ENCODE results near the gene UBALD2.

UBALD2 gene

GRCh38 chr17:76270770-76271668 is 5.9 kb downstream of the UBALD2 start:
- Histone ChIP-seq H3K4me3 (ENCODE audit: low read length) (no peak overlapping the region), H3K9ac (ENCODE audit: low read length) (no peak overlapping the region), H3K36me3 (replicated peaks; ENCODE audit: insufficient read depth, low read length) (0 out of 2 replicates have a peak, but pooled peaks cover 6% of the 10 kb centered on the region), H3K79me2 (ENCODE audit: low read length) (peaks cover 41% of the 10 kb centered on the region), H3K27ac (ENCODE audit: low read length) (no peak overlapping the region), H3K9me3 (replicated peaks; ENCODE audit: insufficient read depth, low read length) (no peaks in the 10 kb centered on the region), H2AFZ (ENCODE audit: low read length) (no peak overlapping the region), H3K27me3 (replicated peaks; ENCODE audit: insufficient read depth, low read length) (no peaks in the 10 kb centered on the region), H4K20me1 (ENCODE audit: insufficient read depth, low read length) (no peaks in the 10 kb centered on the region), H3F3A (ENCODE audit: insufficient read depth, low read length) (peaks cover 57% of the 10 kb centered on the region), H3K9me2 (replicated peaks; ENCODE audit: insufficient read depth, low read length) (no peaks in the 10 kb centered on the region), H3K4me2 (ENCODE audit: low read depth, low read length) (peak overlapping the region; percentile 26; the same call in 1 of the 2 replicates), H3K4me1 (ENCODE audit: low read length) (peaks cover 27% of the 10 kb centered on the region)
- no peak for DNase-seq
- no peak for TF ChIP-seq CTCF (IDR thresholded peaks at IDR 0.05; ENCODE audit: low read length)

DNA sequence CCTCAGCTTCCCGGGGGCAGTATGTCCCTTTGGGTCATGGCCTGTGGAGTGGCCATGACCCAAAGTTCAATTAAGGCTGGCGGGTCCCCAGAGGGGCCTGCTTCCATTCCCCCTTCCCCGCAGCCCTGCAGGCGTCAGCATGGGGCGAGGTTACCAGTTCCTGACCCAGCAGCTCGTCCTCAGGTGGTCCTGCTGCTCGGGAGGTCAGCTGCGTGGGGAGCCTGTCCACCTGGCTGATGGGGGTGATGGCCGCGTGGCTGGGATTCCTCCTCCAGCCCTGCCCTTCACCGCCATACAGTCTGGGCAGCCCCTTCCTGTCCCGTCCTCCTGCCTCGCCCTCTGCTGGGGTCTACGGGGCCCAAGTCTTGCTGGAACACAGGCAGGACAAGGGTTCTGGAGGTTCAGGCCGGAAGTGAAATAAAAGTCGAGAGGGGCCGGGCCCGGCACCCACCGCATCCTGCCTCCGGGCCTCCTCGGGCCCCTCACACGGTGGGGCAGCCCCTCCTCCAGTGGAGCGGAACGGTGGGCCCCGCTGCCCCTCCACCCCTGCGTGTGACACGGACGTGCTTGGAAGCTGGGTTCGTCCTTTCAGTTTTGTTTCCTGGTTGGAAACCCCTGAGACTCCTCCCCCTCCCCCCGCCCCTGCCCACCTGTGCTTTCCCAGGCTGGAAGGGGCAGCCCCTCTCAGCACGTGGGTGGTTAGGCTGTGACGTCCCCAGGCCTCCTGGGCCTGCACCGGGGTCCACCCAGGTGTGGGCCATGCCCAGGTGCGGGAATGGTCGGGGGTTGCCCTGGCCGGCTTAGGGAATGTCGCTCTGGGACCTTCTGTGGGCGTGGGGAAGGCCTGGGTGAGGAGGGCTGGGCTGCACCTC is 6.8 kb downstream of the UBALD2 start:
- Histone ChIP-seq H3K4me3 (ENCODE audit: low read length) (no peak overlapping the region), H3F3A (ENCODE audit: insufficient read depth, low read length) (peaks cover 57% of the 10 kb centered on the region), H3K4me2 (ENCODE audit: low read depth, low read length) (peak overlapping the region; percentile 26; the same call in 1 of the 2 replicates), H3K9ac (ENCODE audit: low read length) (no peak overlapping the region), H3K36me3 (replicated peaks; ENCODE audit: insufficient read depth, low read length) (0 out of 2 replicates have a peak, but pooled peaks cover 3% of the 10 kb centered on the region), H2AFZ (ENCODE audit: low read length) (no peak overlapping the region), H3K9me2 (replicated peaks; ENCODE audit: insufficient read depth, low read length) (no peaks in the 10 kb centered on the region), H3K27me3 (replicated peaks; ENCODE audit: insufficient read depth, low read length) (no peaks in the 10 kb centered on the region), H3K9me3 (replicated peaks; ENCODE audit: insufficient read depth, low read length) (no peaks in the 10 kb centered on the region), H3K27ac (ENCODE audit: low read length) (no peak overlapping the region), H4K20me1 (ENCODE audit: insufficient read depth, low read length) (no peaks in the 10 kb centered on the region), H3K79me2 (ENCODE audit: low read length) (peaks cover 32% of the 10 kb centered on the region), H3K4me1 (ENCODE audit: low read length) (peaks cover 24% of the 10 kb centered on the region)
- TF ChIP-seq EZH2phosphoT487 (IDR thresholded peaks at IDR 0.05; ENCODE audit: low read length), result no peak
- TF ChIP-seq EZH2 (optimal IDR thresholded peaks at IDR 0.05; ENCODE audit: low read depth, low read length), result no peak
- DNase-seq, result no peak

DNA sequence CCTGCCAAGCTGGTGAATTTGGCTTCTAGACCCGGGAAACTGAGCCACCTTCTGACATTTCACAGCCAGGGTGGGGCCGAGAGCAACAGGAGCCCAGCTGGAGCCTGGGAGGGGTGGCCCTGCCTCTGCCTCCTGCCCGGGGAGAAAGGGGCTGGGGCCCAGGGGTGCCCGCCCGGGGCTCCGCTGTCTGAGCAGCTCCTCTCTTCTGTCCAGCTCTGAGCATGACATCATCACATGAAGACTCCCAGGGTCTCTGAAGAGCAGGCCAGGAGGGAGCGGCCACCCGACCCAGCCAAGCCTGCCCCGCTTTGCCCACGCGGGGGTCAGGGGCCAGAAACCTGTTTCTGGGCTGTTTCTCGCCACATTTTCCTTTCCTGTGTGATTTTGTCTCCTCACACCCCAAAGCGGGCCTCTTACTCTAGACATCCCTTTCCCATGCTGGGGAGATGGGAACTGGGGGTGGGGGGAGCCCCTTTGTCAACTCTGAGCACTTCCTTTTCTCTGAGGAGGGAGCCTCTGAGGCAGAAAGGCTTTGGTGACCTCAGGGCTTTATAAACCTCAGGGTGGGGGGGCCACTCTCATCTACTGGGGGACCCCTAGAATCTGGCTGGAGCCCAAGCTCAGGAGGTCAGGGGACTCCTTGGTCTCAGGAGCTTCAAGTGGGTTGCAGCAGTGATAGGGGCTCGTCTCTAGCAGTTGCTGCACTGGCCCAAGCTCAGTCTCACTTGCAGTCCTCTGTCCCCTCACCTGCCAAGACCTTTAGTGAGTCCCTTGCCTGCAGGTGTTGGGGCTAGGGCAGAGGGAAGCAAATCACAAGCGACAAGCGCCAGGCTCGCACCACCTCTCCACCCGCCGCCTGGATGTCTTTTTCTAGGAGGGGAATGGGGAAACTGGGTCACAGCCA is 7.6 kb downstream of the UBALD2 start:
- TF ChIP-seq EZH2phosphoT487 (IDR thresholded peaks at IDR 0.05; ENCODE audit: low read length) (no peak), EZH2 (optimal IDR thresholded peaks at IDR 0.05; ENCODE audit: low read depth, low read length) (no peak), CTCF (IDR thresholded peaks at IDR 0.05; ENCODE audit: low read length) (no peak)
- H2AFZ ChIP-seq (ENCODE audit: low read length), result no peak overlapping the region
- H4K20me1 ChIP-seq (ENCODE audit: insufficient read depth, low read length), result no peaks in the 10 kb centered on the region
- H3F3A ChIP-seq (ENCODE audit: insufficient read depth, low read length), result peaks cover 51% of the 10 kb centered on the region
- H3K9me3 ChIP-seq (replicated peaks; ENCODE audit: insufficient read depth, low read length), result no peaks in the 10 kb centered on the region
- no peak for DNase-seq
- no peaks in the 10 kb centered on the region for H3K9me2 ChIP-seq (replicated peaks; ENCODE audit: insufficient read depth, low read length)
- H3K4me2 ChIP-seq (ENCODE audit: low read depth, low read length), result no peak overlapping the region
- H3K4me1 ChIP-seq (ENCODE audit: low read length), result peaks cover 18% of the 10 kb centered on the region
- no peak overlapping the region for H3K4me3 ChIP-seq (ENCODE audit: low read length)
- peaks cover 23% of the 10 kb centered on the region for H3K79me2 ChIP-seq (ENCODE audit: low read length)
- H3K9ac ChIP-seq (ENCODE audit: low read length), result no peak overlapping the region
- H3K27ac ChIP-seq (ENCODE audit: low read length), result no peak overlapping the region
- H3K36me3 ChIP-seq (replicated peaks; ENCODE audit: insufficient read depth, low read length), result no peaks in the 10 kb centered on the region
- H3K27me3 ChIP-seq (replicated peaks; ENCODE audit: insufficient read depth, low read length), result no peaks in the 10 kb centered on the region
